HepG2 (cell line): Measurements from ENCODE around the gene TH. TPM values are rescaled to one million over a fixed set of nuclear protein-coding genes. Genes with fewer than 3 reads are reported as not detected.
A peak's percentile ranks its signal among the peaks of the same experiment; 100 is the strongest.

Experiments
- AKAP8 ChIP-seq: sonication (generic); formaldehyde crosslinking; IDR thresholded peaks from 2 replicates; pipeline ENCODE4 v1.5.1; 2020; ENCODE audit warnings: mild to moderate bottlenecking, missing genetic modification reagents
- CENPBD1 ChIP-seq: sonication (generic); formaldehyde crosslinking; IDR thresholded peaks from 2 replicates; pipeline ENCODE4 v1.8.0; 2022; ENCODE audit warnings: missing genetic modification reagents, low read depth, mild to moderate bottlenecking, borderline replicate concordance
- CSRNP1 ChIP-seq: sonication (generic); formaldehyde crosslinking; IDR thresholded peaks from 2 replicates; pipeline ENCODE4 v1.8.1; 2023; ENCODE audit warnings: mild to moderate bottlenecking, missing genetic modification reagents
- ETV5 ChIP-seq: IDR thresholded peaks from 2 replicates; pipeline ENCODE4 v1.6.1; 2018; ENCODE audit warnings: missing biosample characterization, missing genetic modification reagents, inconsistent platforms, borderline replicate concordance
- HMG20B ChIP-seq: conservative IDR thresholded peaks from 2 replicates; pipeline ENCODE4 v1.6.1; 2016; ENCODE audit warnings: missing genetic modification reagents, missing compliant biosample characterization
- MXI1 ChIP-seq: IDR thresholded peaks from 3 replicates; pipeline ENCODE4 v1.6.1; 2012; ENCODE audit warnings: low read depth, low read length, inconsistent platforms, borderline replicate concordance
- SMAD3 ChIP-seq: sonication (generic); formaldehyde crosslinking; IDR thresholded peaks from 2 replicates; pipeline ENCODE4 v1.4.0; 2020; ENCODE audit warnings: missing genetic modification reagents
- TFDP1 ChIP-seq: IDR thresholded peaks from 2 replicates; pipeline ENCODE4 v1.6.1; 2016; ENCODE audit warnings: missing compliant biosample characterization, missing genetic modification reagents, borderline replicate concordance
- ZBTB20 ChIP-seq: sonication (generic); formaldehyde crosslinking; IDR thresholded peaks from 2 replicates; pipeline ENCODE4 v1.8.1; 2023; ENCODE audit warnings: missing genetic modification reagents, low read depth, mild to moderate bottlenecking, borderline replicate concordance
- ZBTB43 ChIP-seq: sonication (generic); formaldehyde crosslinking; conservative IDR thresholded peaks from 2 replicates; pipeline ENCODE4 v1.4.0; 2020; ENCODE audit warnings: missing genetic modification reagents
- ZBTB49 ChIP-seq: sonication (generic); formaldehyde crosslinking; IDR thresholded peaks from 2 replicates; pipeline ENCODE4 v1.4.0; 2020; ENCODE audit warnings: missing genetic modification reagents, borderline replicate concordance
- ZNF275 ChIP-seq: sonication (generic); formaldehyde crosslinking; IDR thresholded peaks from 2 replicates; pipeline ENCODE4 v1.8.0; 2022; ENCODE audit warnings: missing genetic modification reagents, mild to moderate bottlenecking, inconsistent platforms, borderline replicate concordance
- ZNF510 ChIP-seq: sonication (generic); formaldehyde crosslinking; IDR thresholded peaks from 2 replicates; pipeline ENCODE4 v1.4.0; 2020; ENCODE audit warnings: low read depth, mild to moderate bottlenecking, missing genetic modification reagents
- ZNF546 ChIP-seq: sonication (generic); formaldehyde crosslinking; conservative IDR thresholded peaks from 2 replicates; pipeline ENCODE4 v1.8.1; 2023; ENCODE audit warnings: mild to moderate bottlenecking, missing genetic modification reagents
- ZNF747 ChIP-seq: sonication (generic); formaldehyde crosslinking; IDR thresholded peaks from 2 replicates; pipeline ENCODE4 v1.8.1; 2023; ENCODE audit warnings: missing genetic modification reagents, mild to moderate bottlenecking, borderline replicate concordance
- ZNF83 ChIP-seq: sonication (generic); formaldehyde crosslinking; IDR thresholded peaks from 2 replicates; pipeline ENCODE4 v1.4.0; 2020; ENCODE audit warnings: missing genetic modification reagents, mild to moderate bottlenecking, borderline replicate concordance
- ZUFSP ChIP-seq: sonication (generic); formaldehyde crosslinking; IDR thresholded peaks from 2 replicates; pipeline ENCODE4 v1.9.0; 2021; ENCODE audit warnings: missing genetic modification reagents, mild to moderate bottlenecking, borderline replicate concordance
- polyA plus RNA-seq, 8 experiments: library from polyadenylated mRNA; depleted of rRNA in 3 of 8; stranded (reverse) in 7 of 8; unstranded in 1 of 8; fragments of >200 nt; fragmentation: Illumina TruSeq in 4 of 8; extraction: Trizol in 4 of 8; gene quantifications; 2 replicates each; pipeline versions ENCODE4 v1.2.1 to v1.2.3, GENCODE V29; 2011 to 2016; ENCODE audit warnings: low read depth in 4 of 8, missing spikeins in 1 of 8, mixed read lengths in 1 of 8; ENCODE audit not compliant: insufficient read depth in 1 of 8
- total RNA-seq, 5 experiments: library from RNA; depleted of rRNA; stranded (reverse); fragments of >200 nt; fragmentation: Illumina TruSeq; extraction: Trizol; gene quantifications; 2 replicates each; pipeline ENCODE4 v1.2.3, GENCODE V29; 2016; ENCODE audit warnings: low read depth in 1 of 5

TH gene
- total and polyA plus RNA-seq, 2 of the 13 experiments (the other 11 are each of a cell fraction or from before 2014, with no cell fraction given): 0.36 TPM; not detected in 1

- TF ChIP-seq CENPBD1 (CRISPR knock-in tag) (no peak), HMG20B (CRISPR knock-in tag) (no peak), SMAD3 (CRISPR knock-in tag) (no peak), TFDP1 (CRISPR knock-in tag) (no peak), ZBTB49 (CRISPR knock-in tag) (no peak), ZNF83 (CRISPR knock-in tag) (no peak), ZNF275 (no peak; the same call in 1 of the 2 replicates), ZUFSP (no peak), ZNF510 (CRISPR knock-in tag) (no peak), AKAP8 (no peak), ZNF747 (CRISPR knock-in tag) (0 out of 2 replicates have a peak, but pooled peaks have one; percentile 41), MXI1 (no peak), ZBTB20 (CRISPR knock-in tag) (no peak), CSRNP1 (no peak), ETV5 (CRISPR knock-in tag) (peak; percentile 15; the same call in 1 of the 2 replicates), ZNF546 (0 out of 2 replicates have a peak, but pooled peaks have one; percentile 34), ZBTB43 (CRISPR knock-in tag) (peak; percentile 2; the same call in 1 of the 2 replicates)
These were observed 32.0 kb upstream of the TH start (continued) for GRCh38 chr11:2203440-2204259.
